Activated CD4-positive, alpha-beta T cell treated with anti-CD3 and anti-CD28 coated beads, Interleukin-10, Interleukin-2, amounts not matched to agents 100 ng/mL and 50 ng/mL, durations not matched to agents 16 hours and 8 hours (primary cell): ENCODE data around the gene ALDH16A1.
"Not testable (repeated sequence)": the region's sequence is repeated elsewhere in the genome, so short reads cannot be mapped to it uniquely, and the experiment has no call there.

ENCODE experiments used
- DNase-seq: peaks from one replicate; pipeline ENCODE4 v3.0.0-alpha.2; 2020

The ALDH16A1 gene

GRCh38 chr19:49468199-49468598 lies 15.2 kb downstream of the ALDH16A1 start:
- no peak for DNase-seq

- peak; percentile 95 for DNase-seq
Measured at GRCh38 chr19:49468746-49469447, 15.9 kb downstream of the ALDH16A1 start.

GRCh38 chr19:49469828-49470614 lies 17.0 kb downstream of the ALDH16A1 start:
- DNase-seq = peak; percentile 94

GRCh38 chr19:49470615-49470978 lies 17.6 kb downstream of the ALDH16A1 start:
- DNase-seq = no peak

- no peak for DNase-seq
Measured at GRCh38 chr19:49472936-49473335, 19.9 kb downstream of the ALDH16A1 start.

- not testable (repeated sequence) for DNase-seq
Measured at GRCh38 chr19:49473501-49473867, 20.5 kb downstream of the ALDH16A1 start.

GRCh38 chr19:49473868-49474541 lies 21.0 kb downstream of the ALDH16A1 start, which contains the start of gene FLT3LG:
FLT3LG (plus strand) TSS chr19:49474215; CDS start chr19:49474640, 425 bp downstream.
- peak; percentile 95 for DNase-seq

GRCh38 chr19:49474542-49474924 lies 21.5 kb downstream of the ALDH16A1 start:
- no peak for DNase-seq

- no peak for DNase-seq
Measured at GRCh38 chr19:49475191-49475917, 22.3 kb downstream of the ALDH16A1 start.

GRCh38 chr19:49475995-49476880 lies 23.2 kb downstream of the ALDH16A1 start:
- DNase-seq = peak; percentile 89

GRCh38 chr19:49479975-49480628 lies 27.1 kb downstream of the ALDH16A1 start:
- no peak for DNase-seq

- DNase-seq = no peak
Measured at GRCh38 chr19:49481020-49481683, 28.1 kb downstream of the ALDH16A1 start.

GRCh38 chr19:49486232-49486631 lies 33.2 kb downstream of the ALDH16A1 start:
- DNase-seq = no peak

GRCh38 chr19:49486710-49487276 lies 33.8 kb downstream of the ALDH16A1 start:
- DNase-seq = no peak

GRCh38 chr19:49487277-49488045 lies 34.4 kb downstream of the ALDH16A1 start, which contains the start of gene RPL13A:
RPL13A (plus strand) TSS chr19:49487608; CDS start chr19:49487630, 22 bp downstream.
- DNase-seq = peak; percentile 100

GRCh38 chr19:49488046-49488862 lies 35.2 kb downstream of the ALDH16A1 start:
- DNase-seq = peak; percentile 42

GRCh38 chr19:49488863-49489537 lies 36.0 kb downstream of the ALDH16A1 start:
- peak; percentile 28 for DNase-seq

GRCh38 chr19:49489601-49490167 lies 36.7 kb downstream of the ALDH16A1 start:
- DNase-seq = peak; percentile 73
